HG03108 (cell line): ENCODE data around the gene ANKIB1.
"Not testable (repeated sequence)": the region's sequence is repeated elsewhere in the genome, so short reads cannot be mapped to it uniquely, and the experiment has no call there.

Experiments
- ATAC-seq: cut with Tn5 transposase; IDR thresholded peaks from one replicate; pipeline ENCODE4 v1.9.1; 2021; ENCODE audit warnings: moderate library complexity; ENCODE audit not compliant: unreplicated experiment

ANKIB1 gene, protein sequence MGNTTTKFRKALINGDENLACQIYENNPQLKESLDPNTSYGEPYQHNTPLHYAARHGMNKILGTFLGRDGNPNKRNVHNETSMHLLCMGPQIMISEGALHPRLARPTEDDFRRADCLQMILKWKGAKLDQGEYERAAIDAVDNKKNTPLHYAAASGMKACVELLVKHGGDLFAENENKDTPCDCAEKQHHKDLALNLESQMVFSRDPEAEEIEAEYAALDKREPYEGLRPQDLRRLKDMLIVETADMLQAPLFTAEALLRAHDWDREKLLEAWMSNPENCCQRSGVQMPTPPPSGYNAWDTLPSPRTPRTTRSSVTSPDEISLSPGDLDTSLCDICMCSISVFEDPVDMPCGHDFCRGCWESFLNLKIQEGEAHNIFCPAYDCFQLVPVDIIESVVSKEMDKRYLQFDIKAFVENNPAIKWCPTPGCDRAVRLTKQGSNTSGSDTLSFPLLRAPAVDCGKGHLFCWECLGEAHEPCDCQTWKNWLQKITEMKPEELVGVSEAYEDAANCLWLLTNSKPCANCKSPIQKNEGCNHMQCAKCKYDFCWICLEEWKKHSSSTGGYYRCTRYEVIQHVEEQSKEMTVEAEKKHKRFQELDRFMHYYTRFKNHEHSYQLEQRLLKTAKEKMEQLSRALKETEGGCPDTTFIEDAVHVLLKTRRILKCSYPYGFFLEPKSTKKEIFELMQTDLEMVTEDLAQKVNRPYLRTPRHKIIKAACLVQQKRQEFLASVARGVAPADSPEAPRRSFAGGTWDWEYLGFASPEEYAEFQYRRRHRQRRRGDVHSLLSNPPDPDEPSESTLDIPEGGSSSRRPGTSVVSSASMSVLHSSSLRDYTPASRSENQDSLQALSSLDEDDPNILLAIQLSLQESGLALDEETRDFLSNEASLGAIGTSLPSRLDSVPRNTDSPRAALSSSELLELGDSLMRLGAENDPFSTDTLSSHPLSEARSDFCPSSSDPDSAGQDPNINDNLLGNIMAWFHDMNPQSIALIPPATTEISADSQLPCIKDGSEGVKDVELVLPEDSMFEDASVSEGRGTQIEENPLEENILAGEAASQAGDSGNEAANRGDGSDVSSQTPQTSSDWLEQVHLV

DNA sequence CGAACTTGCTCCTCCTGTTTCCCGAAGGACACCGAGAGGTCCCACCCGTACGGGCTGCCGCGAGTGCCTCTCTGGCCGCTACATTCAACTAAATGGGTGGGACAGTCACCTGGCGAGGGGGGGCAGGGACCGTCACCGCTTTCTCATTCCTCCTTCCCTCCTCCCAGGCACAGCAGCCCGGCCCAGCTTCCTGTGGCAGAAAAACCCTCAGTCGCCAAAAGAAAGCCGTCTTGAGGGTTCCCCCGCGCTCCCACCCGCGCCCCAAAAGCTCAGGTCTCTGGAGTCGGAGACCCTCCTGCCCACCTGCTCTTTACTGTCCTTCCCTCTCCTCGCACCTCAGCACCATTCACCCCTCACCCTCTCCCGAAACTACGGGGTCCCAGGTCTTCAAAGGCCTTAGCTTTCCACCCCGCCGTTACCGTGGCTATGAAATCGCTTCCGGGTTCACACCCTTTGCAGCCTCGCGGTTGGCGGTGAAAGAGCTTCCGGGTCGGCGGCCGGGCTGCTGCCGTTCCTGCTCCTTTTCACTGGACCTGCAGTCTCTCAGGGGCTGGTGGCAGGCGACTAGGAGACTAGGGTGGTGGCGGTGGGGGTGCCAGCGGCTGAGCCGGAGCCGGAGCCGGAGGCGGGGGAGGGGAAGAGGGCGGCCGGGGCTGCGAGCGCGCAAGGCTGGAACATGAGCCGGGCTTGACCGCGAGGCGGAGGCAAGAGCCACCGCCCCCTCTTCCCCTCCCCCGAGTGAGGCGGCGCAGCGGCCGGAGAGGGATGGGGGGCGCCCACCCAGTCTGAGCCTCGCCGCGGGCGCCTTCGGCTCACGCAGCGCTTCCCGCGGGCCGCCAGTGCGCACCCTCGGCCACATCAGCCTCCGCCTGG, at the start of gene ANKIB1, which contains the start of gene KRIT1:
Gene ANKIB1, plus strand, starts transcription at position 488 of the 873 bp plus-strand sequence. CDS start 49,005 bp downstream, outside the sequence.
Gene KRIT1, minus strand, starts transcription at position 428 of the 873 bp plus-strand sequence. CDS start 3,779 bp downstream, outside the sequence.
- ATAC-seq: peak; percentile 66

DNA sequence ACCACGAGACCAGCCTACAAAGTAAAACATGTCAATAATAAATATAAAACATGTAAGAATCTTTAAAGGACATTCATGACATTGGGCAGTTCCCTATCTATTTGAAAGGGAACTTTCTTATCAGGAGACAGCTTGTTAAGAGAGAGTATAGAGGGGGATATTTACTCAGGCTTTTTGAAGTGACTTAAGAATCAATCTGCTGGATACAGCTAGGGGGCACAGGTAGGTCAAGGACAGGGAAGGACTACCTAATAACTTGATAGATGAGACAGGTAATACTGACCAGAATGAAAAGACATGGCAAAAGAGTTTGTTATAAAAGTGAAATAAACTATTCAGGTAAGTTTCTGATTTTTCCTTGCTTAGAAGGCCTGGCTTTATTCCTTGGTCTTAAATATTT, 45.0 kb upstream of the ANKIB1 start:
- no peak for ATAC-seq

DNA sequence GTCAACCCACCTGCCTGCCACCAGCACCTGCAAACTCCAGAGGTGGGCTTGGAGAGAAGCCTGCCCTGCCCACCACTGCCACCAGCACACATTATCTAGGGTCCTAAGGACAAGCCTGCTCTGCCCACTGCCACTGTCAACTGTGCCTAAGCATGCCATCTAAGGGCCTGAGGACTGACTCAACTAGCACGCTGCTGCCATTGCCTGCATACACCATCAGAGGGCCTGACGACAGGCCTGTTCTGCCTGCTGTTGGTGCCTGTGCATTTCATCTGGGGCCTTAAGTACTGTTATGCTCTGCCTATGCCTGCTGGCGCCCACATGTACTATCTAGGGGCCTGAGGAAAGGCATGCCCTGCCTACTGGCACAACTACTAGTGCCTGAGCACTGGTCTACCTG, 39.8 kb upstream of the ANKIB1 start:
- ATAC-seq: no peak

DNA sequence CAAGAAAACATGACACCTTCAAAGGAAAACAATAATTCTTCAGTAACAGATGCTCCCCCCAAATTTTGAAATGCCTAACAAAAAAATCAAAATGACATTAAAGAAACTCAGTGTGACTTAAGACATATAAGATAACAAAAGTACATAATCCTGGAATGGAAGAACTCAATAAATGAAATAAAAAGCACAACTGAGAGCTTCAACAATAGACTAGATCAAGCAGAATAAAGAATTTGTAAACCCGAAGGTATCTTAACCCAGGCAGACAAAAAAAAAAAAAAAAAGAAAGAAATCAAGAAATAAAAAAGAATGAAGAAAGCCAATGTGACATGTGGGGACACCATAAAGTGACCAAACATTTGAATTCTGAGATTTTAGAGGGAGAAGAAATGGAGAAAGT, 39.1 kb upstream of the ANKIB1 start:
- ATAC-seq: no peak

DNA sequence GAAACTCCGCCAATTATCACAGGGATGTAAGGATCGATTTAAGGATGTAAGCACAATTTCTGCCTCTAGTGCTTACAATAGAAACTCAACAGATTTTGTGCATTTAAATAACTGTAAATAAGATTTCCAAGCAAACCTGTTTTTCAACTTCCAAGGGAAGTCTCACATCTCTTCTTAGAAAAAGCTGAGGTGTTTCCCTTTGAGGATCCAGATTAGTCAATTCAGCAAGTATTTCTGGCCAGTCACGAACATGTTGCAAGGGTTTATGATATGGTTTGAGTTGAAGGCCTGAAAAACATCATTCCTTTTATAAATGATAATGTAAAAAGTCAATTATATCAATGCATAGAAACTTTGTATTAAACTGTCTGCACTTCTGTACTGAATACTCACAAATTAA, 24.0 kb upstream of the ANKIB1 start:
- no peak for ATAC-seq

DNA sequence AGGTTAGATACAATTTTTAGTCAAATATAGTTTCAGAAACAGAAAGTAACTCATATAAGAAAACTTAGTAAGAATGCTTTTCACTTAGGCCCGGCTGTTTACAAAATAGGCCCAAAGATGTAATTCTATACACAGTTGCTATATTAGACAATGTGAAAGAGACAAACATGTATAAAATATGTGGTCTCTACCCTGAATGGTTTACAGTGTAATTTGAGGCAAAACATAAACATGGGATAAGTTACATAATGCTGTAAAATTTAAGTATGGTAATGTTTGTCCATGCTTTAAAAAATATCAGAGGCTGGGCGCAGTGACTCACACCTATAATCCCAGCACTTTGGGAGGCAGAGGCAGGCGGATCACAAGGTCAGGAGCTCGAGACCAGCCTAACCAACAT, 18.8 kb upstream of the ANKIB1 start:
- no peak for ATAC-seq

DNA sequence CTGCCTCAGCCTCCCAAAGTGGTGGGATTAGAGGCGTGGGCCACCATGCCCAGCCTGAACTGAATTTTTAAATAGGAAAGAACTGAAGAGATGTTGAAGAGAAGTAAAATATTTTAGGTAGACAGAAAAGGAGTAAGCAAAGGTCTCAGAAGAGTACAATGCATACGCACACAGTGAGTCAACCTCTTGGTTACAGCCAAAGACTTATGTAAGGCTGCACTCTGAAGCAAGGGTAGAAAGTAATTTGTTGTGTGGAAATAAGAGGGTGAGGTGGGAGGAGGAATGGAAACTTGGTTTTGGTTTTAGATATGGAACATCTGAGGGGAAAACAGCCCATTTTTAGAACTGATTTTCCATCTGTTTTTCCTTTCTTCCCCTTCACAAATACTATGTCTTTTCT, 17.7 kb upstream of the ANKIB1 start:
- ATAC-seq: no peak

DNA sequence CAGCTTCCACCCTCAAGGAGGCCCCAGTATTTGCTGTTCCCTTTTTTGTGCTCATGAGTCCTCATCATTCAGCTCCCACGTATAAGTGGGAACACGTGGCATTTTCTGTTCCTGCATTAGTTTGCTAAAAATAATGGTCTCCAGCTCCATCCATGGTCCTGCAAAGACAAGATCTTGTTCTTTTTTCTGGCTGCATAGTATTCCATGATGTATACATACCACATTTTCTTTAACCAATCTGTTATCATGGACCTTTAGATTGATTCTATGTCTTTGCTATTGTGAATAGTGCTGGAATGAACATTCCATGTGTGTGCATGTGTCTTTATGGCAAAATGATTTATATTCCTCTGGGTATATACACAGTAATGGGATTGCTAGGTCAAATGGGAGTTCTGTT, 17.0 kb upstream of the ANKIB1 start:
- no peak for ATAC-seq

DNA sequence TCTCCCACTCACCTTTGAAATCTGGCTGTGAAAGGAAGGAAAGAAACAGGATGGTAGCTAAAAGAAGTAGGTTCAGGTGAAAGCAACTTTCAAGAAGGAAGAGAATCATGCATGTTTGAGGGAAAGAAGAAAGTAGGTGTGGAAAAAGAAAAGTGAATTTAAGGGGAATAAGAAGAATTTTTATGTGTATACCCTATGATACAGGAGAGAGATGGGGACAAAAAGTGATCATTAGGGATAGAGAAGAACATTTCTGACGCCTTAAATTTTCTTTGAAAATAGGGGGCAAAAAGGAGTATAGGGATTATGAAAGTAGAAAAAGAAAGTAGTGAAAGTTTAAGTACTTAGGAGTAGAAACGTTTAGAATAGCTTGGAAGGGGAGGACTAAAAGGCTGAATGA, 15.2 kb upstream of the ANKIB1 start:
- ATAC-seq: no peak

DNA sequence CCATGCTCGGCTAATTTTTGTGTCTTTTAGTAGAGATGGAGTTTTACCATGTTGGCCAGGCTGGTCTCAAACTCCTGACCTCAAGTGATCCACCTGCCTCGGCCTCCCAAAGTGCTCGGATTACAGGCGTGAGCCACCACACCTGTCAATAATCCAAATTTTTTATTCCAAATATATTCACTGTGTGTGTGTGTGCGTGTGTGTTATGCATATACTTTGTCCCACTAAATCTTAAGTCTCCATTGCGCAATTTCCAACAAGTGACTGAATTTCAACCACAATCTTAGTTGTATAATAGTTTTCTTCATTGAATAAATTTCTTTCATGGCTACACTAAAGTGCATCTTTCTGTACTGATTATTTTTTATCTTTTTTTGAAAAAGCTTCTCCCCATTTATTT, 2.8 kb upstream of the ANKIB1 start:
- no peak for ATAC-seq

DNA sequence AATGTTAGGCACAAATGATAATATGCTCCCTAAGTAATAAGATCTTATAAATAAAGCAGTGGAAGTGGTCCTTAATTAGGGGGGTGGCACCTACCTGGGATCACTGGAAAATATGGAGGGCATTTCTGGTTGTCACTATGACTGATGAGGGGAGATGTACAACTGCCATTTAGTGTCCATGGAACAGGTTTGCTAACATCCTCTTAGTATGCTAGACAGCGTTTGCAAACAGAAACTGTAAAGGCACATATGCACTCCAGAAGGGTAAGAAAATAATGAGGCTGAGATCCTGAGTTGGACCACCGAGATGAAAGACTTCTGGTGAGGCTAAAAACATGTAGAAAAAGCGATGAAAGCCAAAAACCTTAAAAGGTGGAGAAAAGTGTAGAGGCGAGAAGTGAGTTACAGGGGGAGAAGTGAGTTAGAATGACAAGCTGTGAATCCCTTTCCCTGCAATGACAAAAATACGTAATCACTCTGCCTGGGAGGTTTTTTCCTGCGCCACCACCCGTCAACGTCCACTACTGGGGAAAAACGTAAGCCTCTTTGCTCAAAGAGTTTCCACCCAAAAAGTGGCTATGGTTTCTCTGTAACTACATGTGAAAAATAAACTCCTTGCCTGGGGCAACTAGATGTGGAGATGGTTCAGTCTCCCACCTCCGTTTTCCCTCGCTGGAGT, 827 bp upstream of the ANKIB1 start:
- ATAC-seq: no peak

DNA sequence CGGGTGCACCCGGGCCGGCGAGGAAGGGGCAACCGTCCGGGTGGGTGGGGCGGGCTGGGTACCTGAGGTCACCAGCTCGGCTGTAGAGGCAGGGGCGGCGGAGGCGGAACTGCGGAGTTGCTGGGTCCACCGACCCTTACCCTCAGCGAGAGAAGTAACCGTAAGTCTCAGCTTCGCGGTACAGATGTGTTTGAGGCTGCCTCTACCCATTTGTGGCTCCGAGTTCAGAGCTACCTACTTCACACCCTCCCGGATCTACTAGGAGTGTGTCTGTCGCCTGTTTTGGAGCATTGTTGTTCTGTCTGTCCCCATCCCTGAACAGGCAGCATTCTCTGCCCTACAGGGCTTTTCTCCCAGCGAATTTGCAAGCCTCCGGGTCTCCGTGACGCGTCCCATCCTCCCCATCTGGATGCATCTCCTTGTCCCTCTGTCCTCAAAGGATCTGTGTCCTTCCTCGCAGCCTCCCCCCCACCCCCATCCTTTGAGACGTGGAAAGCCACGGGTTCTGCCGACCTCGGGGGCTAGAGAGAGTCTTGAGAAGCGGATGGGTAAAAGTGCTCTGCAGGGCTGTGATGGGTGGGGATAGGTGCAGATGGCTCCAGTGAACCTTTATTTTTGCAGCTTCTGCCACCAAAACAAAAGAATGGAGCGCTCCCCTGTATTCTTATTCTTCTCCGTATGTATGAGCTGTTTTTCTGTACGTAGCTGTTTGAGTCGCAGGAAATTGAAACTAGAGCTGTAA, 757 bp downstream of the ANKIB1 start:
- ATAC-seq: peak; percentile 16

DNA sequence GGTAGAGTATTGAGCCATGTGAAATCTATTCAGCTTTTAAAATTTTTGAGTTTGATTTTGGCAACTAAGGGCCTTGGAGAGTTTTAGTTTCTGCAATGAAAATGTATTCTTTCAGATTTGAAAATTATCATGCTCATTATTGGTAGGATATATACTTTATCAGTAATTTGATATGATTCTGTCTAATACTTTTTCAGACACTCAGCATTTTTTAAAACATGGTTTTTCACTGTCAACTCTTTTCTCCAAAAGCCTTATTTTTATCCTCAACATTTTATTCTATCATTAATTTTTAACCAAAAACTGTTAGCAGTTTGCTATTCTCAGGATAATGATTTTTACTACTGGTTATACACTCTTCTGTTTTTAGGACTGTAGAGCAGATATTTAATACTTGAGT, 4.8 kb downstream of the ANKIB1 start:
- ATAC-seq: no peak

DNA sequence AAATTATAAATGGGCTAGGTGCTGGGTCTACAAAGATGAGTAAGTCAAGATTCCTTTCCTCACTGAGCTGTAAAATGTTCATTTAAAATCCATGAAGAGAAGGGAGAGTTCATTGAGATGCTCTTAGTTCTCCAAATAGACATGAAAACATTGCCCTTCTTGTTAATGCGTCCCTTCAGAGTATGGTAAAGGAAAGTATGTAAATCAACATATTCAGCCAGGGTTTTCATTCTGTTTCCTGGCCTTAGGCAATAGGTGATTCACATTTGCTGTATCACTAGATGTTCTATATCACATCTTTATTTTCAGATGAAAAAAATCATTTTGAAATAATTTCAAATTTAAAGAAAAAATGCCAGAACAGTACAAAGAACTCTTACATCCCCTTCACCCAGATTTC, 5.4 kb downstream of the ANKIB1 start:
- no peak for ATAC-seq

DNA sequence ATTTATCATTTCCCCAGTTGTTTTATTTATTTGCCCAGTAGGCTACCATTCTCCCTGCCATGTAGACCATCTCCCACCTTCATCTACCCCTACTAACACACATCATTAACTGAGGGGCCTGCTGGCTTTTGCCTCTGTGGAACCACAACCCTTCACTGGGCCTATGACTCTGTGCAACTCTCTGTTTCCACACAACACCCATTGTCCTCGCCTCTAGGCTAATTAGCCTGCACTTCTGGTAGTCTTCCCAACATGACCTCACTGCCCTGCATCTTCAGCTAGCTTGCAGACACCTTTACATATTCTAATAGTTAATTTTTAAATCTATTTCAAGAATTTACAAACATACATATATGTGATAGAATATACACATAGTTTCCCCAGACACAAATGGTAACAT, 7.5 kb downstream of the ANKIB1 start:
- no peak for ATAC-seq

DNA sequence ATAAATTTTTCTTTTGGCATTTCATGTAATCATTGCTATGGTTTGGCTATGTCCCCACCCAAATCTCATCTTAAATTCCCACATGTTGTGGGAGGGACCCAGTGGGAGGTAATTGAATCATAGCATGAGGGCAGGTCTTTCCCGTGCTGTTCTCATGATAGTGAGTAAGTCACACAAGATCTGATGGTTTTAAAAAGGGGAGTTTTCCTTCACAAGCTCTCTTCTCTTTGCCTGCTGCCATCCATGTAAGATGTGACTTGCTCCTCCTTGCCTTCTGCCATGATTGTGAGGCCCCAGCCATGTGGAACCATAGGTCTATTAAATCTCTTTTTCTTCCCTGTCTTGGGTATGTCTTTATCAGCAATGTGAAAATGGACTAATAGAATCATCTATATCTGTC, 9.0 kb downstream of the ANKIB1 start:
- ATAC-seq: not testable (repeated sequence)

DNA sequence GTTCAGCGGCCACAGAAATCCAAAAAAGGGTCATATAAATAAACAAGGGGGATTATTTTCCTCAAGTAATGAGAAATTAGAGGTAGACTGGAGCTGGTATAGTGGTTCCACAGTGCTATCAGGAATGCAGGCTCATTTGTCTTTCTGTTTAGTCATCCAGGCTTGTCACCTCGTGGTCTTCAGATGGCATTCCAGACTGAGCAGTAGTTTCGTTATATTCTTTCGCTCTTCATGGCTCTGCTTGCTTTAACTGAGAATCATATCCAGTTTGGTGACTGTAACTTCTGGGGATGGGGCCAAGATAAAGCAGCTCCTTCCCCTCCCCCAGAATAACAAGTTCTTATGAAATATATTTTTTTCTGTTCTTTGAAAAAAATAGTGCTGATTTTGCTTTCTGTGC, 9.5 kb downstream of the ANKIB1 start:
- ATAC-seq: no peak

DNA sequence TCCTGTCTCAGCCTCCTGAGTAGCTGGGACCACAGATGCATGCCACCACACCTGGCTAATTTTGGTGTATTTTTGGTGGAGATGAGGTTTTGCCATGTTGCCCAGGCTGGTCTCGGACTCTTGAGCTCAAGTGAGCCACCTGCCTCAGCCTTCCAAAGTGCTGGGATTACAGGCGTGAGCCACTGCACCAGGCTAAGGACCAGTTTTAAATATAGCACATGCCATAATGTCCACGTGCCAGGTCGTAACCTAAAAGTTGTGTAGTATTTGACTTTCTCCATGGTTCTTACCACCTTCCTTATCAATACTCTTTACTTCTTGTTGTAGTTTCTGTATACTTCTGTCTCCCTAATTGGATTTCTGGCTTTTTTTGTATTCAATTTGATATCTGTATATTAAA, 13.3 kb downstream of the ANKIB1 start:
- no peak for ATAC-seq

DNA sequence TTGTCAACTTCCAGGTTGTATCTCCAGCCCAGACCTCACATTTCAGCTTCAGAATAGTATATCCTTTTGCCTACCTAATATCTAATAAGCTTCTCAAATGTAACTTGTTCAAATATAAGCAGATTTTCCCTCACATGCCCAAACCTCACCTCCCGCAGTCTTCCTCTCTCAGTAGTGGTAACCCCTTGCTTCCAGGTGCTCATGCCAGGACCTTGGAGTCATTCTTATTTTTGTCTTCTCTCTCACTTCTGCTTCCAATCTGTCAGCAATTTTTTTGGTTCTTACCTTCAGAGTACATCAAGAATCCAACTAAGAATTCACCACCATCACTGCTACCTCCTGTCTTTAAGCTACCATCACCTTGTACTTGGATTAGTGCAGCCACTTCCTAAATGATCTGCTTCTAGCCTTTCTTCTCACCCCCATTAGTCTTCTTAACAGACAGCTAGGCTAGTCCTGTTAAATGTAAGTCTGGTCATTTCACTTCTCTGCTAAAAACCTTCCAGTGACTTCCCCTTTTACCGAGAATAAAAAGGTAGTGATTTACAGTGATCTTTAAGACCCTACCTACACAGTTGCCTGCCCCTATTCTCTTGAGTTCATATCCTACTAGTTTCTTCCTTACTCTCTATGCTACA, 14.0 kb downstream of the ANKIB1 start:
- ATAC-seq: no peak
